ENCODE results near the gene TTC23.

GRCh38 chr15:99275525-99276128, 26.2 kb upstream of the TTC23 start:
- TF ChIP-seq CTCF (IDR thresholded peaks at IDR 0.05 in 2 of 3, conservative IDR thresholded peaks at IDR 0.05 in 1 of 3; ENCODE audit: insufficient read depth in 2 of 3, low read depth in 1 of 3, low read length in 3 of 3) (no peak), NR3C1 (CRISPR knock-in tag; IDR thresholded peaks at IDR 0.05) (no peak), ZNF668 (CRISPR knock-in tag; IDR thresholded peaks at IDR 0.05) (no peak), NCOA1 (IDR thresholded peaks at IDR 0.05; ENCODE audit: low read depth) (no peak), HIVEP1 (CRISPR knock-in tag; IDR thresholded peaks at IDR 0.05) (no peak), ZNF274 (IDR thresholded peaks at IDR 0.05; ENCODE audit: borderline replicate concordance, low read depth, low read length) (no peak), EZH2 (IDR thresholded peaks at IDR 0.05; ENCODE audit: borderline replicate concordance, low read depth, low read length) (no peak), POLR2AphosphoS5 (IDR thresholded peaks at IDR 0.05; ENCODE audit: control insufficient read depth, insufficient read depth, low read depth, low read length) (no peak), USF1 (CRISPR knock-in tag; IDR thresholded peaks at IDR 0.05) (no peak)

Measured in K562 (cell line).